Subcutaneous adipose tissue (tissue), 4 donors: Measurements from ENCODE around the gene TMEM121. TPM values are rescaled to one million over a fixed set of nuclear protein-coding genes. Genes with fewer than 3 reads are reported as not detected.

Experiments
- total RNA-seq, 4 donors: library from RNA; depleted of rRNA; stranded (reverse); fragments of >200 nt; gene quantifications; one replicate each; pipeline ENCODE4 v1.1.0, GENCODE V29; 2016
- TF ChIP-seq, protein P1 (sequence below): fragments of 450-650 bp; IDR thresholded peaks from one replicate; pipeline ENCODE4 v1.5.1; 2016; ENCODE audit warnings: low read depth, mild to moderate bottlenecking, control low read depth, antibody characterized with exemption, moderate library complexity

Gene TMEM121
- total RNA-seq, 4 donors from 2014 or later: 1.3 to 3.6 (median 2.0) TPM

- TF ChIP-seq, protein P1, sequence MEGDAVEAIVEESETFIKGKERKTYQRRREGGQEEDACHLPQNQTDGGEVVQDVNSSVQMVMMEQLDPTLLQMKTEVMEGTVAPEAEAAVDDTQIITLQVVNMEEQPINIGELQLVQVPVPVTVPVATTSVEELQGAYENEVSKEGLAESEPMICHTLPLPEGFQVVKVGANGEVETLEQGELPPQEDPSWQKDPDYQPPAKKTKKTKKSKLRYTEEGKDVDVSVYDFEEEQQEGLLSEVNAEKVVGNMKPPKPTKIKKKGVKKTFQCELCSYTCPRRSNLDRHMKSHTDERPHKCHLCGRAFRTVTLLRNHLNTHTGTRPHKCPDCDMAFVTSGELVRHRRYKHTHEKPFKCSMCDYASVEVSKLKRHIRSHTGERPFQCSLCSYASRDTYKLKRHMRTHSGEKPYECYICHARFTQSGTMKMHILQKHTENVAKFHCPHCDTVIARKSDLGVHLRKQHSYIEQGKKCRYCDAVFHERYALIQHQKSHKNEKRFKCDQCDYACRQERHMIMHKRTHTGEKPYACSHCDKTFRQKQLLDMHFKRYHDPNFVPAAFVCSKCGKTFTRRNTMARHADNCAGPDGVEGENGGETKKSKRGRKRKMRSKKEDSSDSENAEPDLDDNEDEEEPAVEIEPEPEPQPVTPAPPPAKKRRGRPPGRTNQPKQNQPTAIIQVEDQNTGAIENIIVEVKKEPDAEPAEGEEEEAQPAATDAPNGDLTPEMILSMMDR: no peak
Observed at GRCh38 chr14:105498430-105499255, 27.7 kb upstream of the TMEM121 start.

DNA sequence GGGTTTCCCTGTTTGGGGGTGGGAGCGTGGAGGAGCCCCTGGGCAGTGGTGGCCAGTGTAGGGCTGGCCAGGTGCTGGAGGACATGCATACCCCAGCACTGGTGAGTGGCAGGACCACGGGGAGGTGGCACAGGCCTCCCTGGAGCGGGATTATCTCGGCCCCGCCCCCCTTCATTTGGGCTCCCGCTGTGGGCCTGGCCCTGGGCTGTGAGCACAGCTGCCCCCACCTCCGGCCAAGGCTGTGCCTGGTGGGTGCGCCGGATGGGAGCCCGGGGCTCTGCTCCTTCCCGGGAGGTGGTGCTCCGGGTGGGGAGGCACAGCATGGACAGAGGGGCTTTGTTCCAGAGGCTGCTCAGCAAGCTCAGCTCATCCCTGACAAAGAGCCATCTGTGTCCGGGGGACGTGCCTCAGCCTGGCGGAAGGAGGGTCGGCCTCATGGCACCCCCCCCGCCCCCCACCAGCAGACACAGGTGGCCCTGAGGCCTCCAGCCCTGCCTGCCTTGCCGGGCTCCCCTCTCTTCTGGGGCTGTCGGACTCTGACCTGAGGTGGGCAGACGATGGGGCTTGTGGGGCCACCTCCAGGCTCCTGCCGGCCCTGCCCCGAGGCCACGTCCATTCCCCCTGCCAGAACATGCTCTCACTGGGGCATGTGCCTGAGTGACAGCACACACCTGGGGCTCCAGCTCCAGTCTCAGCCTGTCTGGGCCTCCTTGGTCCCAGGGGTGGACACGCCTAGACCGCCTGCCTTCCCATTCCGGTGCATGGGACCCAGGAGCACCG, 26.9 kb upstream of the TMEM121 start:
- TF ChIP-seq, protein P1: no peak

- TF ChIP-seq, protein P1: no peak
Observed at GRCh38 chr14:105500036-105500725, 26.2 kb upstream of the TMEM121 start.

DNA sequence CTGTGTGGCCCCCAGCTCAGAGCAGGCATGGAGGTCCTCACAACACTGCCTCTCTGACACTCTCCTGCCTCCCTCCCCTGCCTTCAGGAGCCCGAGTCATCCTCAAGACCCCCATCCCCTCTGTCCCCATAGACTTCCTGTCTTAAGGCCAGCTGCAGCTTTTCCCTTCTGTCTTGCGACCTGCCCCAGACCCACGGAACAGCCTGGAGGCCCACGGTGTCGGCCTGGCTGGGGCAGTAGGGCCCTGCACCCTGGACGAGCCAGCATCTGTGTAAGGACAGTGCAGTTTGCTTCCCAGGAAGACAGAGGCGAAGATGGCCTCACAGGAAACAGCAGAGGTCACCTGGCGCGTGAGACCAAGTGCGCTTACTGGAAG, 25.7 kb upstream of the TMEM121 start:
- TF ChIP-seq, protein P1: no peak

DNA sequence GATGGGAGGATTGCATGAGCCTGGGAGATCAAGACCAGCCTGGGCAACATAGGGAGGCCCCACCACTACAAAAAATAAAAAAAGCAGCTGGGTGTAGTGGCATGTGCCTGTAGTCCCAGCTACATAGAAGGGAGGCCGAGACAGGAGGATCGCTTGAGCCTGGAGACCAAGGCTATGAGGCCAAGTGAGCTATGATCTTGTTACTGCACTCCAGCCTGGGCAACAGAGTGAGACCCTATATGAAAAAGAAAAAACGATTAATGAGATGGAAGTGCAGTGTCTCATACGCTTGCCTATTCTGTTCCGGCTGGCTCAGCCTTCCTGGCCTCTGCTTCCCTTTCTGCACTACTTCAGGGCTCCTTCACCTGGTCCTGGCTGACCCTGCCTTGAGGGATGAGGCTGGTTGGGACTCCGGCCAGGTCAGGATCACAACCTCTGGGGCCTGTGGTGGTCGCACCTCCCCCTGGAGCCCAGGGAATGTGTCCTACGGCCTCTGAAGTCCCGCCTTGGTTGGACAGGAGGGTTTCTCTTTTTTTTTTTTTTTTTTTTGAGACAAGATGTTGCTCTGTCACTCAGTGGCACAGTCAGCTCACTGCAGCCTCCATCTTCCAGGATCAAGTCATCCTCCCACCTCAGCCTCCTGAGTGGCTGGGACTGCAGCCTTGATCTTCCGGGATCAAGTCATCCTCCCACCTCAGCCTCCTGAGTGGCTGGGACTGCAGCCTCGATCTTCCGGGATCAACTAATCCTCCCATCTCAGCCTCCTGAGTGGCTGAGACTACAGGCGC, 24.7 kb upstream of the TMEM121 start:
- TF ChIP-seq, protein P1: no peak

GRCh38 chr14:105502446-105503295, 23.7 kb upstream of the TMEM121 start:
- TF ChIP-seq, protein P1: no peak
